Nephron progenitor cell (in vitro differentiated cells): Measurements from ENCODE around the gene NLRC5.

Experiments
- DNase-seq: peaks from one replicate; pipeline ENCODE4 v3.0.0; 2021
- H3K27ac Mint-ChIP-seq: 2 replicates; pipeline ENCODE4 v1.8.0; 2021; ENCODE audit warnings: mild to moderate bottlenecking, moderate library complexity, mixed read lengths
- H3K27me3 Mint-ChIP-seq: 2 replicates; pipeline ENCODE4 v1.8.0; 2021; ENCODE audit warnings: mild to moderate bottlenecking, low read depth, mixed read lengths; ENCODE audit not compliant: poor library complexity
- H3K36me3 Mint-ChIP-seq: 2 replicates; pipeline ENCODE4 v1.8.0; 2021; ENCODE audit warnings: low read depth, mixed read lengths
- H3K4me1 Mint-ChIP-seq: 2 replicates; pipeline ENCODE4 v1.8.0; 2021; ENCODE audit warnings: mixed read lengths
- H3K4me3 Mint-ChIP-seq: 2 replicates; pipeline ENCODE4 v1.8.0; 2021; ENCODE audit warnings: mild to moderate bottlenecking, moderate library complexity, mixed read lengths
- H3K9me3 Mint-ChIP-seq: 2 replicates; pipeline ENCODE4 v1.8.0; 2021; ENCODE audit warnings: mild to moderate bottlenecking, moderate library complexity, mixed read lengths
- TF ChIP-seq, protein P1 (sequence below): fragments of 200-600 bp; sonication (generic); IDR thresholded peaks from 2 replicates; pipeline ENCODE4 v1.5.0; 2021; ENCODE audit warnings: antibody characterized with exemption

The NLRC5 gene

DNA sequence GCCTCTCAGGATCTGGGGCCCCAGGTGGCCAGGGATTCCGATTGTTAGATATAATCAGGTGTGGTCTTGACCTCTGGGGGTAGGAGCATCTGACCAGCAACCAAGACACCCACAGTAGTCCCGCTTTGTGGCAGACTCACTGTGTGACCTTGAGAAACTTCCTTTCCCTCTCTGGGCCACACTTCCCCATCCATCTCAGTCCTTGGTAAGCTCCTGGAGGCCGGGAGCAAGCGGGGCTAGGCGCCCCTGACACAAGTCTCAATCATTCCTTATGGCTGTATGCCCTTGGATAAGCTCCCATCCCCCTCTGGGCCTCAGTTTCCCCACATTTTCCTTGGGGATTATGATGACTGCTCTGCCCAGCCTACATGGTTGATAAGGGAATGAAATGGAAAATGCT lies 124.3 kb downstream of the NLRC5 start:
- Mint-ChIP-seq H3K27ac (no peak overlapping the region), H3K4me3 (no peak overlapping the region), H3K36me3 (no peaks in the 10 kb centered on the region), H3K9me3 (no peaks in the 10 kb centered on the region), H3K4me1 (peaks cover 44% of the 10 kb centered on the region), H3K27me3 (peaks cover 3% of the 10 kb centered on the region)
- TF ChIP-seq, protein P1, sequence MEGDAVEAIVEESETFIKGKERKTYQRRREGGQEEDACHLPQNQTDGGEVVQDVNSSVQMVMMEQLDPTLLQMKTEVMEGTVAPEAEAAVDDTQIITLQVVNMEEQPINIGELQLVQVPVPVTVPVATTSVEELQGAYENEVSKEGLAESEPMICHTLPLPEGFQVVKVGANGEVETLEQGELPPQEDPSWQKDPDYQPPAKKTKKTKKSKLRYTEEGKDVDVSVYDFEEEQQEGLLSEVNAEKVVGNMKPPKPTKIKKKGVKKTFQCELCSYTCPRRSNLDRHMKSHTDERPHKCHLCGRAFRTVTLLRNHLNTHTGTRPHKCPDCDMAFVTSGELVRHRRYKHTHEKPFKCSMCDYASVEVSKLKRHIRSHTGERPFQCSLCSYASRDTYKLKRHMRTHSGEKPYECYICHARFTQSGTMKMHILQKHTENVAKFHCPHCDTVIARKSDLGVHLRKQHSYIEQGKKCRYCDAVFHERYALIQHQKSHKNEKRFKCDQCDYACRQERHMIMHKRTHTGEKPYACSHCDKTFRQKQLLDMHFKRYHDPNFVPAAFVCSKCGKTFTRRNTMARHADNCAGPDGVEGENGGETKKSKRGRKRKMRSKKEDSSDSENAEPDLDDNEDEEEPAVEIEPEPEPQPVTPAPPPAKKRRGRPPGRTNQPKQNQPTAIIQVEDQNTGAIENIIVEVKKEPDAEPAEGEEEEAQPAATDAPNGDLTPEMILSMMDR = no peak
- no peak for DNase-seq

DNA sequence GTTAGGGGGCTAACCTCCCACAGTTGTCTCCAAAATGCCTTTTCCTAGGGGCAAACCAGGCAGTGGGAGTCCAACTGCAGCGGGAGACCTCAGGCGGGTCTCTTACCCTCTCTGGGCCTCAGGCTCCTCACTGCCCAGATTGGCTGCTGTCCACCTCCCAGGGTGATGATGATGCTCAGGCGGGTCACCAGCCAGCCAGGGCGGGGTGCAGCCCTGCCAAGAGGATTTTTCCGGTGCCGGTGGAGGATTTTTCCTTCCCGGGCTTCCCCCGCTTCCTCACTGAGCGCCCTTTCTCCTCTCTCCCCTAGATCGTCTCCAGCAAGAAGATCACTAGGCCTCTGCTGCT lies 125.8 kb downstream of the NLRC5 start:
- H3K4me1 Mint-ChIP-seq = peaks cover 41% of the 10 kb centered on the region
- H3K36me3 Mint-ChIP-seq = no peaks in the 10 kb centered on the region
- TF ChIP-seq, protein P1 = no peak
- DNase-seq = no peak
- H3K27me3 Mint-ChIP-seq = peaks cover 3% of the 10 kb centered on the region
- H3K9me3 Mint-ChIP-seq = no peaks in the 10 kb centered on the region
- no peak overlapping the region for H3K27ac Mint-ChIP-seq
- no peak overlapping the region for H3K4me3 Mint-ChIP-seq

DNA sequence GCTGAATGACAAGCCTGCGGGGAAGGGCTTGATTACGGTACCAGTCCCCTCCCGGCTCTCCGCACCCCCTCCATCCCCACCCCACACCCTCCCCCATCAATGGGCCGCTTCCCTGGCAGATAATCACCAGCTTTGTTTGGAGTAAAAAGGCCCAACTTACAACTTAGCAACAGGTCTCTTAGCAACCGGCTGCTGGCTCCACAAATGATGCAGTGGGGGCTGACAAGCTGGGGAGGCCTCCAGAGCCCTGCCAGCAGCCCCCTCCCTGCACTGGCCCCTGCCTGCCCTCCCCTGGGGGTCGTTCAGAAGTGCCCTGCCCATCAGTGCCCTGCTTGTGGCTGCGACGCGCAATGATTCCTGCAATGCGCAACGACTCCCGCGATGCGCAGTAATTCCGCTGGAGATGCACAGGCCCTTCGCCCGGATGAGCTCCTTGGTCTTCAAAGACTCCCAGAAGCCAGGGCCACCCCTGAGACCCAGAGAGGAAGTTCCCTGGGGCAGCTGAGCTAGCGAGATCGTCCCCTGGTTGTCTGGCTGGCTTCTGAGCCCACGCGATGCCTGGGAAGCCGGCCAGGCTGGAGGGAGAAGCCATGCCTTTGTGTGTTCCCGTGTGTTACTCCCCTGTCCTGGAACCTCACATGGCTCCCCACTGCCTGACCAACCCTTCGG lies 126.3 kb downstream of the NLRC5 start:
- TF ChIP-seq, protein P1 = no peak
- no peaks in the 10 kb centered on the region for H3K36me3 Mint-ChIP-seq
- no peaks in the 10 kb centered on the region for H3K9me3 Mint-ChIP-seq
- peak; percentile 25 for DNase-seq
- no peak overlapping the region for H3K4me3 Mint-ChIP-seq
- H3K27me3 Mint-ChIP-seq = peaks cover 3% of the 10 kb centered on the region
- peak overlapping the region; percentile 67 for H3K27ac Mint-ChIP-seq
- H3K4me1 Mint-ChIP-seq = peaks cover 41% of the 10 kb centered on the region

DNA sequence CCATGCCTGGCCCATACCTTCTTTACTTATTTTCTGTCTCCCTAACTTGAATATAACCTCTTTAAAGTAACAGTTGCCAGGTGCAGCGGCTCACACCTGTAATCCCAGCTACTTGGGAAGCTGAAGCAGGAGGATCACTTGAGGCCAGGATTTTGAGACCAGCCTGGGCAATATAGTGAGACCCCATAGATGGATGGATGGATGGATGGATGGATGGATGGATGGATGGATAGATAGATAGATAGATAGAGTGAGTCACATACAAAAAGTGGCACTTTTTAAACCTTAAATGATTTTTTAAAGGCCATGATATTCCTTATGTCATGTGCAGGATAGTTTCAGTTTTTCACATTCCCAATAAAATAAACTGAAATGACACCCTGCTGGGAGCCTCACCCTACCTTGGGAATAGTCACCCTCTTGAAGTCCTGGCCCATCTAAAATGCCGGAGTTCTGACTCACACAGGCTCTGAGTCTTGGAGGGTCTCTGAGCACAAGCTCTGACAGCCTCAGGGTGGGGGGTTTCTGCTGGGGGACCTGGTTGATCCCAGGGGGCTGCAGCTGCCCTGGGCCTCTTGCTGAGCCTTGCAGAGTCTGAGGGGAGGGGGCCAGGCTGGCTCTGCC lies 129.2 kb downstream of the NLRC5 start:
- no peak overlapping the region for H3K4me3 Mint-ChIP-seq
- H3K9me3 Mint-ChIP-seq = no peaks in the 10 kb centered on the region
- DNase-seq = no peak
- H3K27me3 Mint-ChIP-seq = peaks cover 3% of the 10 kb centered on the region
- no peaks in the 10 kb centered on the region for H3K36me3 Mint-ChIP-seq
- TF ChIP-seq, protein P1 = no peak
- H3K4me1 Mint-ChIP-seq = peaks cover 21% of the 10 kb centered on the region
- H3K27ac Mint-ChIP-seq = no peak overlapping the region

DNA sequence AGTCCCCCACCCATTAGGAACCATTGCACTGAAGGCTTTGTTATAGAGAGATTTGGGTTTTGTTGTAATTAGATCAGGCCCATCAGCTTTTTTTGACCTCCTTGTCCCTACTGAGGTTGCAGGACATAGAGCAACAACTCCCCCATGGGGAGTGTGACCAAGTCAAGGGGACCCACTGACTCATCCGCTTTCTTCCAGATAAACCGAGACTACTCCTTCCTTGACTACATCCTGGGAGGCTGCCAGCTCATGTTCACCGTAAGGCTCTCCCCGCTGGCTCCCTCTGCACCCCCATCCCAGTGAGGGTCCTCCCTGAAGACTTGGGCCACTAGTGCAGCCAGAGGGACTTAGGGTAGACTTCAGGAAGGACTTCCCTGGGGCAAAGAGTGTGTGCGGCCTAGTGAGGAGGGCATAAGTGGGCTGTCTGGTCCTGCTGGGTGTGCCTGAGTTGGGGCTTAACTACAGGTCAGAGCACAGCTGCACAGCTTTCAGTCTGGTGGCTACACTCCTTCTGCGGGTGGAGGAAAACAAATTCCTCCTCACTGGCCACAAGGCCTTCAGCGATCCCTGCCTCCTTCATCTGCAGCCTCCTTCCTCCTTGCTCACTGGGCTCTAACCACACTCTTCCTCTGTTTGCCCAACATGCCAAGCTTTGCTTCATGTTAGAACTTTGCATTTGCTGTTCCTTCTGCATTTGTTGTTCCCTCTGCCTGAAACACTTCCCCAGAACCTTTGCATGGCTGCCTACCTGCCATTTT lies 134.0 kb downstream of the NLRC5 start:
- TF ChIP-seq, protein P1 = no peak
- Mint-ChIP-seq H3K4me1 (peaks cover 23% of the 10 kb centered on the region), H3K36me3 (no peaks in the 10 kb centered on the region), H3K27ac (no peak overlapping the region), H3K27me3 (no peaks in the 10 kb centered on the region), H3K4me3 (no peak overlapping the region), H3K9me3 (no peaks in the 10 kb centered on the region)
- no peak for DNase-seq
